GM12873 (cell line): ENCODE data around the gene PIK3R3.

ENCODE experiments used
- CTCF ChIP-seq: IDR thresholded peaks from 2 replicates; pipeline ENCODE4 v1.5.1; 2012; ENCODE audit warnings: low read depth, mild to moderate bottlenecking, moderate library complexity, low read length, control low read depth; ENCODE audit not compliant: insufficient read depth; ENCODE audit errors: missing control alignments

PIK3R3 gene

GRCh38 chr1:46098027-46098712, 34.3 kb downstream of the PIK3R3 start:
- TF ChIP-seq CTCF = no peak

- no peak for TF ChIP-seq CTCF
Measured at GRCh38 chr1:46097149-46097472, 35.3 kb downstream of the PIK3R3 start.

GRCh38 chr1:46096269-46097148, 35.9 kb downstream of the PIK3R3 start:
- TF ChIP-seq CTCF = no peak

- no peak for TF ChIP-seq CTCF
Measured at GRCh38 chr1:46094471-46095005, 37.9 kb downstream of the PIK3R3 start.

GRCh38 chr1:46087891-46088290, 44.5 kb downstream of the PIK3R3 start:
- no peak for TF ChIP-seq CTCF

- TF ChIP-seq CTCF = no peak
Measured at GRCh38 chr1:46086576-46086975, 45.9 kb downstream of the PIK3R3 start.

DNA sequence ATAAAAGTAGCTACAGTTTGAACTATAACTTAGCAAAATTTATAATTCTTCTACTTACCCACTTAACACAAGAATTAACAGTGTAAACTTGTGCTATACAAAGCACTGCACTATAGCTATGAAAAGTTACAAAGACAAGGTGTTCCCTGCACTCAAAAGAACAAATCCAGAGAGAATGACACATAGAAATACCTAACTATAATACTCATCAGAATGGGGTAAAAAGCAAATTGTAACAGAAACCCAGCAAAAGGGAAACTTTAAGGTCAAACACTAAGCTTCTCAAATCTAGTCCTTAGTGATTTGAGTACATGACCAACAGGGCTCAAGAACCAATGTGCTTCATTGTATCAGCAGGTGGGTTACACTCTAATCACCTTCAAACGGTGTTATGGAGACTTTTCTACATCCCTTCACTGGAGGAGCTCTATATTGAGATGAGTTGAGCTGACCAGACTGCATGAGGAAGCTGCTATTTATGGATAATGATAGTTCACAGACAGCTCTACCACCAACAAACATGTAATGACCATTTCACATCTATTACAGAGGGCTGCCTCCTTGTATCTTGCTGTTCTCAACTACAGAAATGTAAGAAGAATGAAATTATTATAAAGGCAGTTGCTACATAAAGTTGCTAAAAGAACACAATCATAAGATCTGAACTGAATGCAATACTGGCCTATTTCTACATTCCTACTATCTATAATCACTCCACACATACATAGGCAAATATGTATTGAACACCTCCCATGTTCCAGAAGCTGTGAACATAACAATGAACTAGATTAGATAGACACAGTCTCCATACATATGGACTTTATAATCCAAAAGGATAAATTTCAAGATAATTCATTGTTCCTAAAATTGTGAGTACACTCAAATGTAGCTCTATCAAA, 47.6 kb downstream of the PIK3R3 start:
- no peak for TF ChIP-seq CTCF
